HG03139 (cell line): ENCODE data around the gene STEAP1B.
"Not testable (repeated sequence)": the region's sequence is repeated elsewhere in the genome, so short reads cannot be mapped to it uniquely, and the experiment has no call there.

Experiments used
- ATAC-seq: cut with Tn5 transposase; IDR thresholded peaks from one replicate; pipeline ENCODE4 v1.9.1; 2021; ENCODE audit not compliant: unreplicated experiment

STEAP1B gene

DNA sequence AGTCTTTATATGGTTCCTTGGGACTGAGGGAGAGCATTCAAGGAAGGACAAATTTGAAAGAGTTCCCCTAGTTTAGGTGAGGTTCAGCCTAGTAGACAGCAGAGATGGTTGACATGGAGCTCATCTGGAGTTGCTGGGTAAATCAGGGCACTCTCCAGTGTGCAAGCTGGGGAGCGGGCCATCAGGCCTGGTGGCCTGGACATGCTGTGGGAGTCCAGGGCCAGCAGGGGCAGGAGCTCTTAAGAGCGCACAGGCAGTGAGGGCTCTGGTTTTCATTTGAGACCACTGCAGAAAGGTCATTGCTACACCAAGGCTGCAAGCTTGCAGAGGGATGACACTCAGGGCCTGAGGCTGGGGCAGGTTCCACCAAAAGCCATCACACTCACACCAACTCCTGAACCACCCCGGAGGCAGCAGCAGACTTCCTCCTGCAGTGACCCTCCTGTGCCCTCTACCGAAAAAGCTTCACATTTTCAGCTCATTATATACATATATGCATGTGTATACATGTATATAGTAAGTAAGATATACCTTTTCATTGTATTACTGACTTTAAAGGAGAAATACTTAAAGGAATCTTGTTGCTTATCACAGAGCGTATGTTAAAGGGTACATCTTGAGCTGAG lies 39.5 kb downstream of the STEAP1B start:
- ATAC-seq = no peak

DNA sequence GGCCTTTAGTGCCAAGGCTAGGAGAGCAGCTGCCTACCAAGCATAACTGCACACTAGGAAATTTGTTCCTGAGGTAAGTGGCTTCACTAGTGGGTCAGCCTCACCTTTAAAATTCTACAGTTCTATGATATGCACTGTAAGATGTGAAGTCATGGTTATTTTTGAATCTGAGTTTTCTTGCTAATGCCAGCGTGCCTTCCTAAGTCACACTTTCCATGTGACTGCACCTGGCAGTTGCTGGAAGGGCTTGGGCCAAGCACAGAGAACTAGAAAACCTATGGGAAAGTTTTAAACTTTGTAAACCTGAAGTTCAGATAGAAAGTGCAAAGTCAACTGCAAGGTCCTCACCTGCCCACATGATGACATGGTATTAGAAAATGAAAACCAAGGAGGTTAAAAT lies 42.5 kb downstream of the STEAP1B start:
- ATAC-seq = no peak

DNA sequence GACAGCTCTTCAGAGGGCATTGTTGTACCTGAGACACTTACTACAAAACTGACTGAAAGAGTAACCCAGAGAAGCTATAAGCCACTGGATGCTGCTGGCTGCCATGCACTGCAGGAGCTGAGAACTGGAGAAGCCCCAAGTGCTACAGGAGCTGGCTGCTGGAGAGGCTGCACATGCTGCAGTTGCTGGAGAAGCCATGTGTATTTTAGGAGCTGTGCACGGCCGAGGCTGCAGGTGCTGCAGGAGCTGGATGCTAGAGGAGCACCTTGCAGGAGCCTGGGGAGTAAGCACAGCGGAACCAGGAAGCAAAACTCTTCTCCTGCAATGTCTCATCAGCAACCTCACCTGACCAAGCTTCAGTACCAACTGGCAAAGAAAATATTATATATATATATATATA lies 45.5 kb downstream of the STEAP1B start:
- no peak for ATAC-seq

DNA sequence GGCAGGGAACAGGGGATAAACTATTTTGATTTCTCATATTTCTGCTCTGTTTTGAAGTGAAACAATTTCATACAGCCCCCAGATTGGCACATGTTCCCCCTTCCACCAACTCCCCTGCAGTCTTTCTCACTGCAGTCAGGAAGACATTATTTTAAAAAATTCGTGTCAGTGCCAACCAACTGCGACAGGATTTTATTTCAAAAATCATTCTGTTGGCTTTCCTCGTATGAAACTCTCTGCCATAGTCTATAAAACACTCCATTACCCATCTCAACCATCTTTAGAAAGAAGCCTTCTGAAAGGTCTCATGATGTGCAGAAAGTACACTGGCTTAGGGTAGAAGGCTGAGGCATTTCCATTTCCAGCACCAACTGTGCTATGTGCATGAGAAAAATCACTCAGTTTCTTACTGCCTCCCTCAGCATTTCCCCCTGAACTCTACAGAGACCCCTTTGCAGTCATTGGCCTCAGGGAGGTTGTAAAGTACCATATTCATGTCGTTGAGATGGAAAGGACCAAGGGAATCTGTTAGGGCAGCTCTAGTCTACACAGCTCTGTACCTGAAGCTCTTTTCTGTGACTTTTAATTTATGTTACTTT lies 46.9 kb downstream of the STEAP1B start:
- no peak for ATAC-seq

DNA sequence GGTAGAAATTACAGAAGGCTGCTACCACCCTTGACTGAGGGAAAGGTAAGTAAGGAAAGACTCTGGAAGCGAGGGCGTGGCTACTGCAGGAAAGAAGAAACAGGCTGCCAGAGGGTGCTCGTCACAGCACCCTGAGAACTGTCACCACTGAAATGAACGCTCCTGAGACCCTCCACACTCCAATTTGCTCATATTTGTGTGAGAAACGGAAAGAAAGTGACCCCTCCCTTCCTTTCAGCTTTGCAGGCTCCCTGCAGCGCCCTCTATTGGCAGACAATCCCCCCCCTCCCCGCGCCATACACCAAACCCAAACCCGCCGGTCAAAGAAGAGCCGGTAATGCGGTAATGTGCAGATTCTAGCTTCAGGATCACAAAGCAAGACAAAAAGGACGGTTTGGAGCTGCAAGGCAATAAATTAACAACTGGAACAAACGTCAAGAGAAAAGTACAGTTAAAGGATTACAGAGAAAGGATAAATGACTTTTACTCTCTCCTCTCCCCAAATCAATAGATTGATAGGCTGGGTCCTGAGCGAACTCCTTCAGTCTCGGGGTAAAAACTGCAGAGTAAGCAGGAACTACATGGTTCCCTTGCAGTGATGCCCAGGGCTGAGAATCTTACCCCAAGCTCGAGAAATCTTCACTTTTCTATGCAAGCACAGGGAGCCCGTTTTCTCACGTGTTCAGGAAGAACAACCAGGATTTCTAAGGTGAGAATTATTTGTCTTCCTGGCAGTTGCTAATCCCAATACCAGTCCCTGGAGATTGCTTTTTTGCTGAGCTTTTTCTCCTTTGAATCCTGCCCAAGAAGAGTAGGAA lies 47.6 kb downstream of the STEAP1B start:
- ATAC-seq = no peak

DNA sequence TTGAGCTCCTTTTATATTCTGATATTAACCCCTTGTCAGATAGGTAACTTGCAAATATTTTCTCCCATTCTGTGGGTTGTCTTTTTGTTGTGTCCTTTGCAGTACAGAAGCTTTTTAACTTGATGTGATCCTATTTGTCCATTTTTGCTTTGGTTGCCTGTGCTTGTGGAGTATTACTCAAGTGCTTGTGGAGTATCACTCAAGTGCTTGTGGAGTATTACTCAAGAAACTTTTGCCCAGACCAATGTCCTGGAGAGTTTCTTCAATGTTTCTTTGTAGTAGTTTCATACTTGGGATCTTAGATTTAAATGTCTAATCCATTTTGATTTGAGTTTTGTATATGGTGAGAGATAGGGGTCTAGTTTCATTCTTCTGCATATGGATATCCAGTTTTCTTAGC lies 50.0 kb downstream of the STEAP1B start:
- not testable (repeated sequence) for ATAC-seq

DNA sequence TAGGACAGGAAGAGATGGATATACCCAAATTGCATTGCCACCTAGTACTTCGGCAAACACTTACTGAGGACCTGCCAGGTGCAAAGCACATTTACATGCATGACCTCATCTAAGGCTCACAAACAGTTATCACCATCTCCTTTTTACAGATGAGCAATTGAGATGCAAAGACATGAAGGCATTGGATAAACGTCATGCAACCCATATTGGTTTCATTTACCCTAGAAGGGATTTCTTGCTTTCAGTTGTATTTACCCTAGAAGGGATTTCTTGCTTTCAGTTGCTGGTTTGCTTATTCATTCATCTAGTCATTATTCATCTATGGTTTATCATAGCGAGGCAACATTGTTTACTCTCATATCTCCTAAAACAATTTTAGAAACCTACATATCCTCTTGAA lies 52.2 kb downstream of the STEAP1B start:
- ATAC-seq = peak; percentile 62

DNA sequence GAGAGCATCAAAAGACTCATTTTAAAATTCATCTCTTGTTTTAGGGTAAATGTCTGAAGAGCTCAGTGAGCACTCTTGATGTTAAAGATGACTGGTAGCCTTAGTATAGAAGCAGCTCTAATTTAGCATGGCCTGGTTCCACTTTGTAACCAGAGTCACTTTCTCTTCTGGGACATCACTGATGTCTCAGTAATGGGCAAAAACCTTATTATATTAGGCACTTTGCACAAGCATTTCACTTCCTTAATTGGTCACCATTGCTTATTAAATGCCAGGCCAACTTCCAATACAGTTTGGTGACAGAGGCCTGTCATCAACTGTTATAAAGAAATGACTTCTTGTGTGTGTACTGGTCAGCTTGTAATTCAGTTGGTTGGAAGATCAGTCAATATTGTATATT lies 53.0 kb downstream of the STEAP1B start:
- no peak for ATAC-seq

DNA sequence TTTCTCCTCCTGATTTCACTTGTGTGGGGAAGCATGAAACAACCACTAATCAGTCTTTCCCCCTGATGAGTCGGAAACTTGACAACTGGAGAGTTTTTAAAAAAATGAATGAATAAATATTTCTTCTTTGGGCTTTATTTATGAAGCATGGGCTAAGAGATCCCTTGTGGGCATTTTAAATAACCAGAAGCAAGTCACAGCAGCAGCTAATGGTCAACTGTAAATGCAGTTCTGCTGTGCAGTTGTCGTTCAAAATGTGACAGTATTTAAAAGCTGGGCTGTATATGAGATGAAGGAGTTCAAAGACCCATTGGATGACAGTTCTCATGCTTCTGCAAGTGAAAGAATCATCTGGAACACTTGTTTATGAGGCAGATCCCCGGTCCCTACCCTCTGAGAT lies 54.1 kb downstream of the STEAP1B start:
- no peak for ATAC-seq

DNA sequence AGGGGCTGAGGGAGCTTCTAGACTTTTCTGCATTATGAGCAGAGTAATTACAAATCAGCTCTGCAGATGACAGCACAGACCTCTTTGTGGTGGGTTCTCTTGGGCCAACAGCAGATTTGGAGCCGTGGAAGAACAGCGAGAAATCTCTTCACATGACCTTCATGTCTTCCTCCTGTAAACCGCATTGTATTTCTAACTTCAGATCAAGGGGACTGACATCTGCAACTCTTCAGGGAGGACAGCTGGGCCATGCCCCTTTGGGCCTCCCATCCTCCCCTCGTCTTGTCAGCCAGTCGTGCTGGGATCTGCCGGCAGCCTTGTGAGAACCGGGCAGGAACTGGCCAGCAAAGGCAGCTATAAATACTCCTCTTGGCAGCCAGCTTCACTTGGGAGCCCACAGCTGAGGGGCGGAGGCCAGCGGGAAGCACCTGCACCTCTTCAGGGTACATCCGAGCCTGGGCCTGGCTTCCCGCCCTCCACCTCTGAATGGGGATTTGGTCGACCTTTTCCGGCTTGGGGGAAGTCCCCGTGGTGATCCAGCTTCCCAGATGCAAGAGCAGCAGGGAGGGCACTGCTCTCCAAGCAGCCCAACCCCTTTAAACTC lies 54.7 kb downstream of the STEAP1B start:
- ATAC-seq = peak; percentile 41

DNA sequence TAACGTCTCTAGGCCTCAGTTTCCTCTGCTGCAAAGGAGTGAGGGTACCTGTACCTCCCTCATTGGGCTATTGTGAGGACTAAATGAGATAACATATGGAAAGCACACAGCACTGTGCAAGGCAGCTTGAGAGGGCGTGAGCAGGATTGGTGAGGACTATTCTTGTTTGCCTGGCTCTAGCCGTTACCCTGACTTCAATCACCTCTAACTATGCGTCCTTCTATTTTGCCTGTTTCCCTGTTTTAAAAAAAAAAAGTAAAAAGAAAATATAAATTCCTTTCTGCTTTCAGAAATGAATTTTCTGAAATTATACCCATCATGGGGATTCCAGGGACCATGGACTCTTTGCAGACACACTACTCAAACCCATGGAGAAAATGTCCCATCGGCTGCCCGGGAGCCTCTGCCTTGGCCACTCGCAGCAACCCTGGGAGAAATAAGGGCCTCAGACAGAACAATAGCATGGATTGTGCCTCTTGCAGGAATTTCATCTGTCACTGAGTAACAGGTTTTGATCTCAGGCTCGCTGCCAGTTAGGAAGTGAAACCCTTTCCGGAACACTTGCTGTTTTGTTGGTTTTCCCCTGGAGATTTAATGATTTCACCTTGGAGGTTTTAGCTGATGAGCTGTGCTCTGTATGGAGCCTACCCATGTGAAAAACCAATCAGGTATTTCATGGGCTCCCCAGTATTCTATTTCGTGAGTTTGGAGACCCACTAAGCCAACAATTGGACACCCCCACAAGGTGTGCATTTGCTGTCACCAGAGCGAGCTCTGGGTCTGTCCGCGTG lies 55.6 kb downstream of the STEAP1B start:
- ATAC-seq = no peak

DNA sequence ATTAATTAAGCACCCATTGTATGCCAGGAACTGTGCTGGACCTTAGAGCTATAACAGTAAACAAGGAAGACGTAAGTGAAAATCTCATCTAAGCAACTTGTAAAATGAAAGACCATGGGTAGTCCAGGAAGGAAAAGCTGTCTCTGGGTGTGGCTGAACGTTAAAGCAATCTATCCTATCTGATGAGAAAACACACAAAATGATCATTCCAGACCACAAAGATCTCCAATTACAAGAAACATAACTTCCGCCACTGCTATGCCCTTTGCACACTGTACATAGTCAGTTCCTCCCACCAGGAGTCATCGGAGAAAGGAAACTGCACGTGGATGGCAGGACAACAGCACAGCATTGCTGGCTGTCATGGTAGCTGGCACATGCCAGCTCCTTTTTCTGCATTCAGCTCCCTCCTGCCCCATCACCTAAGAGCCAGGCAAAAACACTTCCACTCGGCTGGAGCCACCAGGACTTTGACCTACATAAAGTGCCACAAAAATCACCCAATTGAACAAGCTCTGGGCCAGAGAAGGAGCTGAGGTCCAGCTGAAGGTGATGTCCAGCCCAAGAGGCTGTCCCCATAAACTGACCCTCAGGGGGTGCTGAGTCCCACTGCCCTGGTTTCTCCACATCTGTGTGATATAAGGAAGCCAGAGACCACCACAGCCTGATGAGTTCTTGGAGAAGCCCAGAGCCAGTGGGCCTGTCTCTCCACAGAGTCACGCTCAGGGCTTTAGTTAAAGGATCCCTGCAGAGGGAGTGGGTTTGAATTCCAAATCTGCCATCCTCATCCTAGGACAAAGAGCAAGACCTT lies 56.4 kb downstream of the STEAP1B start:
- ATAC-seq = no peak

DNA sequence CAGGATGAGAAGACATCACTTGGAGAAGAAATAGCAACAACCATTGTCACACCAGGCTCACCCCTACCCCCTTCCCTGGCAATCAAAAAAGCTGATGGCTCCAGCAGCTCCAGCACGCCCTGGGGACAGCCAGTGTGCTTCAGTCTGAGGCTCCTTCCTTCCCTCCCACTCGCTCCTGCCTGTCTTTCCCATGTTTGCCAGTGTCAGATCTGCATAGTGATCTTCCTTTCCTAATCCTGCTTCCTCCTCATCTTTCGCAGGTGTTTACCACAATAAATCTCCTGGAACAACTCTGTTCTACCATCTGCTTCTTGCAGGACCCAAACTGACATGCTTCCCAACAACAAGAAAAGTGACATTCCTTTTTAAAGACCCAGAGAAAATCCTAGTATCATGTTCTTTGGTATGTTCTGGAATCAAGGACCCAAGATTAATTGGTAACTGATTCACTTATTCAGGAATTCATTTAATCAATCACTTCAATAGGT lies 57.1 kb downstream of the STEAP1B start:
- ATAC-seq = no peak

DNA sequence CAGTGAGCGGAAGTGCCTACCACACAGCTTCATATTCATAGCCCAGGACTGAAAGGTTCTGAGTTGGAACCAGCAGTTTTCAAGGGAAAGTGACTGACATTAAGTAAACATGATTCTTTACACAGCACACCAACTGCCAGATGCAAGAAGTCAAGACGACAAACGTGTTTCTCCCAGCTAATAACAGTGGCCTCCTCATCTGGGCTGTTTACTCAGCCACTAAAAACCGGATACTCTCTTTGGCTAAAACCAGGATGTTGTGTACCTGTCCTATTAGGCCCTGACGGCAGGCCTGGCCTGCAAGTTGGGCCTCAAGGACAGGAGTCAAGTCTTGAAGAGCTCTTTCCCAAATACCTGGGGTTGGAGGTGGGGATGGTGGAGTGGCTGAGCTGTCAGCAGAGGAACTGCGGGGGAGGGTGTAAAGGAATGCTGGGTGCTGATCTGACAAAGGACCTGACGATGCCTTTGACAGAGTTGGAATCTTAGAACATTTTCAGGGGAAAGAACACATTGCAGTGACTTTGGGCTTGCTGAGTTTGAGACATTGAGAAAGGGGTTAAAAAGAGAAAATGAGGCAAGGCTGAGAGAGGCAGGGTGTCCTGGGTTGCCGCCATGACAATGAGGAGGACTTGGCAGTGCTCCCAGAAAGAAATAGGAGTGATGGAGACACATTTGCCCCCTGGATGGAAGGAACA lies 57.7 kb downstream of the STEAP1B start:
- ATAC-seq = no peak

DNA sequence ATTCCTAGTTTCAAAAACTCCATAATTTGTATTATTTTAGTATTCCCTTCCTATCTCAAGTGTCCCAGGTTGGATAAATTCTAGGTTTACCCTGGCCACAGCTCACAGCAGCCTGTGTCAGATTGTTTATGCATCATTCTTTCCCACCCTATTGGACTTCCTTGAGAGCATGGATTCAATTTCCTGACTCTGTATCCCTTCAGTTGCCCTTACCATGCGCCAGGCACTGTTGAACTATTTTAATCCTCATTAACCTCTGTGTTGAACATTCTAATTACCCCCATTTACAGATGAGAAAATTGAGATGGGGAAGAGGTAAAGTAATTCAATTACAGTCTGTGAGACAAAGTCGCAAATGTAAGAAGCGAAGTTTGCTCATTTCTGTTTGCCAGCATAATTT lies 58.8 kb downstream of the STEAP1B start:
- no peak for ATAC-seq

DNA sequence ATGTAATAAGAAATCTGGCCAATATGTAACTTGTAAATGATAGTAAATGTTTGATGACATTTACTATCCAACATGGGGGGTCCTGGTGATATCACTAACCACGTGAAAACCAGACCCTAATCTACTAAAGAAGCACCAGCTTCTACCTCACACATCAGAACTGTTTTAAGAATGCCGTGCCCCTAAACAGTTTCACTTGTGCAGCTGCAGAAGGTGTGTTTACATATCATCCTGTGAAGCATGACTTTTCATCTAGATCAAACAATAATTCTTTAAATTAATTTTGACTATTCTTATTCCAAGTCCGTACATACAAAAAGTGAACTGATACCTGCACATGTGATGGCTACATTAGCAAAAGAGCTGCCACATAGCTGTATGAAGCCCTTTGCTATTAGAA lies 61.0 kb downstream of the STEAP1B start:
- ATAC-seq = peak; percentile 56

DNA sequence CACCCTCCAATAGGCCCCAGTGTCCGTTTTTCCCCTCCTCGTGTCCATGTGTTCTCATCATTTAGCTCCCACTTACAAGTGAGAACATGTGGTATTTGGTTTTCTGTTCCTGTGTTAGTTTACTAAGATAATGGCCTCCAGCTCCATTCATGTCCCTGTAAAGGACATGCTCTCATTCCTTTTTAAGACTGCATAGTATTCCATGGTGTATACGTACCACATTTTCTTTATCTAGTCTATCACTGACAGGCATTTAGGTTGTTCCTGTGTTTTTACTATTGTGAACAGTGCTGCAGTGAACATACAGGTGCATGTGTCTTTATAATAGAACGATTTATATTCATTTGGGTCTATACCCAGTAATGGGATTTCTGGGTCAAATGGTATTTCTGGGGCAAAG lies 63.4 kb downstream of the STEAP1B start:
- ATAC-seq = not testable (repeated sequence)

DNA sequence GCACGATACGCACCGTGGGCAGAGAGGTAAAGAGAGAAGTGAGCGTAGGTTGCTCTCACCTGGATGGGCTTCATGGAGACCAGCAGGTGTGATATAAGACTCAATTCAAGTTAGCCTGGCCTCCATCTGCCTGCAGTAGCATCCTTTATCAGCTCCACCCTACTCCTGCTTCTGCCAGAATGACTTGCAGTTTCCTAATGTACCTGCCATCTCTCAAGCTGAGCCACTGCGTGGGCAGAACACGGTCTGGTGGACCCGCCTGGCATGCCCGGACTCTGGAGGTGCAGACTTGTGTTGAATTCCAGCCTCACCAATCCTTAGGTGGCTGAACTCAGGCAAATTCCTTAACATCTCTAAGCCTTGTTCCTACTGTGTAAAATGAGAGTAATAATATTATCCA lies 64.3 kb downstream of the STEAP1B start:
- ATAC-seq = no peak

DNA sequence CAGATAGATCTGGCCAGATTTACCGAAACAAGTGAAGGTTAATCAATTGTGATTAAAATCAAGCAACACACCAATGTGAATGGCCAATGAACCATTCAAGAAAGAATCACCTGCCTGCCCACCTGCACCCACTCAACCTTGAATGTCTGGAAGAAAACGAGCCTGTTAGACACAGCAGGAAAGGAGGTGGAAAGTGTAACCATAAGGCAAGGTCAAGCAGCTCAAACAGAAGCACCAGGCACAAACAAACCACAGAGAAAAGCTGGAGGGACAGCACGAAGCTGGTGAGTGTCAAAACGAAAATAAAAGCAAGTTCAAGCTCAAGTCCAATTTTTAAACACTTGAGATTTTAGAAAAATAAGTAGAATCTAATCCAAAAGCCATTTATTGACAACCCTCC lies 64.9 kb downstream of the STEAP1B start:
- ATAC-seq = peak; percentile 66
